T-cell (primary cell): ENCODE data around the gene CRYGN. TPM values are rescaled to one million over a fixed set of nuclear protein-coding genes. Genes with fewer than 3 reads are reported as not detected.

Experiments
- ATAC-seq, 4 experiments: fragments of 200-7000 bp in 3 of 4; fragments of 150-1000 bp in 1 of 4; cut with Tn5 transposase; replicated peaks in 1 of 4; 1 replicate in 3 of 4; 2 replicates in 1 of 4; pipeline ENCODE4 v1.10.0; 2021; ENCODE audit warnings: moderate library complexity in 3 of 4, mild to moderate bottlenecking in 2 of 4, moderate number of reproducible peaks in 1 of 4
- CTCF ChIA-PET, 2 donors: fragments of 300-600 bp; sonication (Branson Sonifier 250); formaldehyde crosslinking; loops; one replicate each; lab custom pipeline; 2022; ENCODE audit warnings: antibody characterized with exemption in 2 of 2; lab: Charles Lee
- POLR2A ChIA-PET, 2 donors: fragments of 300-600 bp; sonication (Branson Sonifier 250); formaldehyde crosslinking; loops; one replicate each; lab custom pipeline; 2022; ENCODE audit warnings: antibody characterized with exemption in 2 of 2; lab: Charles Lee
- DNase-seq, 35 experiments: peaks; one replicate each; pipeline versions ENCODE4 v3.0.0 to v3.0.0-alpha.2; 2013 to 2023
- H3K27ac ChIP-seq: one replicate; pipeline ENCODE4 v1.5.1; 2013; ENCODE audit warnings: low read length
- H3K27me3 ChIP-seq, 2 experiments: replicated peaks in 1 of 2; 1 replicate in 1 of 2; 2 replicates in 1 of 2; pipeline versions ENCODE4 v1.6.1 to v1.7.0; 2013; ENCODE audit warnings: low read length in 1 of 2, mixed read lengths in 1 of 2; ENCODE audit not compliant: control insufficient read depth in 2 of 2, insufficient read depth in 2 of 2; ENCODE audit errors: extremely low read depth in 1 of 2
- H3K36me3 ChIP-seq, 2 donors: 1 replicate in 1 of 2; 2 replicates in 1 of 2; pipeline versions ENCODE4 v1.6.1 to v1.7.0; 2013; ENCODE audit warnings: low read length in 1 of 2; ENCODE audit not compliant: control insufficient read depth in 2 of 2, insufficient read depth in 1 of 2; ENCODE audit errors: extremely low read depth in 1 of 2
- H3K4me1 ChIP-seq, 2 experiments: 1 replicate in 1 of 2; 2 replicates in 1 of 2; pipeline versions ENCODE4 v1.6.1 to v1.7.0; 2013; ENCODE audit warnings: low read length in 2 of 2, mixed read lengths in 1 of 2; ENCODE audit not compliant: insufficient read depth in 2 of 2, control insufficient read depth in 1 of 2; ENCODE audit errors: extremely low read depth in 1 of 2
- H3K4me3 ChIP-seq, 2 donors: 1 replicate in 1 of 2; 2 replicates in 1 of 2; pipeline versions ENCODE4 v1.5.1 to v1.7.0; 2013; ENCODE audit warnings: mild to moderate bottlenecking in 2 of 2, low read length in 1 of 2, moderate library complexity in 1 of 2; ENCODE audit not compliant: control insufficient read depth in 1 of 2; ENCODE audit errors: extremely low read depth in 1 of 2
- H3K9me3 ChIP-seq: 2 replicates; pipeline ENCODE4 v1.7.0; 2013
- H3K27ac Mint-ChIP-seq, 2 donors: one replicate each; pipeline ENCODE4 v1.8.0; 2020 to 2021; ENCODE audit warnings: mild to moderate bottlenecking in 2 of 2, mixed read lengths in 2 of 2
- H3K27me3 Mint-ChIP-seq, 2 donors: one replicate each; pipeline ENCODE4 v1.8.0; 2021 to 2022; ENCODE audit warnings: mixed read lengths in 2 of 2
- H3K36me3 Mint-ChIP-seq: one replicate; pipeline ENCODE4 v1.8.0; 2021; ENCODE audit warnings: mixed read lengths
- H3K4me1 Mint-ChIP-seq, 3 donors: one replicate each; pipeline ENCODE4 v1.8.0; 2020 to 2022; ENCODE audit warnings: mixed read lengths in 3 of 3, mild to moderate bottlenecking in 1 of 3
- H3K4me3 Mint-ChIP-seq, 3 donors: one replicate each; pipeline ENCODE4 v1.8.0; 2020 to 2022; ENCODE audit warnings: mild to moderate bottlenecking in 3 of 3, mixed read lengths in 3 of 3, moderate library complexity in 3 of 3
- H3K9me3 Mint-ChIP-seq, 3 donors: one replicate each; pipeline ENCODE4 v1.8.0; 2020 to 2022; ENCODE audit warnings: mixed read lengths in 3 of 3
- WGBS: methylation state at CpG from one replicate; pipeline ENCODE4 v1.1.5; 2013; ENCODE audit warnings: missing lambda C conversion rate; ENCODE audit not compliant: insufficient coverage; 5-methylcytosine and 5-hydroxymethylcytosine counted together
- total RNA-seq, 35 experiments: library from RNA in 6 of 35; stranded (reverse) in 6 of 35; fragments of 120-200 nt in 1 of 35; gene quantifications; one replicate each; pipeline versions ENCODE4 v1.2.1 to v1.2.4 and lab custom pipeline; 2013 to 2026

Gene CRYGN
- total RNA-seq, 5 donors from 2014 or later (not counting 1 experiment from before 2014, with no cell fraction given), result 0.98 to 1.8 (median 1.0) TPM; not detected in 2

- H3K4me3 Mint-ChIP-seq, result no peak overlapping the region
- H3K4me1 Mint-ChIP-seq, result peaks cover 6 to 24% (median 23%) of the 10 kb centered on the region in 3 donors
- Histone ChIP-seq H3K36me3 (peaks cover 0 to 66% of the 10 kb centered on the region in 2 donors), H3K4me1 (no peaks in the 10 kb centered on the region), H3K27ac (no peak overlapping the region), H3K27me3 (no peaks in the 10 kb centered on the region), H3K4me3 (no peak overlapping the region), H3K9me3 (no peaks in the 10 kb centered on the region)
- no peak overlapping the region for H3K27ac Mint-ChIP-seq
- DNase-seq (no peak), ATAC-seq (no peak)
- H3K36me3 Mint-ChIP-seq, result peaks cover 58% of the 10 kb centered on the region
- WGBS, result 71% methylated on average over 1 of the region's 7 CpGs
- no peaks in the 10 kb centered on the region for H3K9me3 Mint-ChIP-seq
- H3K27me3 Mint-ChIP-seq, result no peaks in the 10 kb centered on the region
- CTCF ChIA-PET, result interaction anchor here in 1 of 2 donors (1.0 kb wide), 1 partner anchor 148 kb away, joined by 4 read pairs; no protein-coding TSS in a partner anchor
- POLR2A ChIA-PET, result interaction anchor here in 1 of 2 donors (0.6 kb wide), 1 partner anchor 671 kb away, joined by 3 read pairs; no protein-coding TSS in a partner anchor
Measured at GRCh38 chr7:151484971-151485707, 45.2 kb upstream of the CRYGN start.

GRCh38 chr7:151483711-151483983, 43.7 kb upstream of the CRYGN start:
- H3K4me1 ChIP-seq, result no peaks in the 10 kb centered on the region
- no peaks in the 10 kb centered on the region for H3K9me3 ChIP-seq
- POLR2A ChIA-PET, result no interaction called here
- H3K27me3 ChIP-seq, result no peaks in the 10 kb centered on the region
- H3K36me3 Mint-ChIP-seq, result peaks cover 58% of the 10 kb centered on the region
- H3K27ac Mint-ChIP-seq, result no peak overlapping the region
- ATAC-seq (no peak), DNase-seq (no peak)
- no peaks in the 10 kb centered on the region for H3K9me3 Mint-ChIP-seq
- H3K27ac ChIP-seq, result no peak overlapping the region
- WGBS, result no CpG with 5 or more reads among the region's 1 CpG
- H3K27me3 Mint-ChIP-seq, result no peaks in the 10 kb centered on the region
- CTCF ChIA-PET, result interaction anchor here in 1 of 2 donors (0.5 kb wide), 1 partner anchor 125 kb away, joined by 3 read pairs; no protein-coding TSS in a partner anchor
- H3K36me3 ChIP-seq, result peaks cover 2 to 52% of the 10 kb centered on the region in 2 donors
- no peak overlapping the region for H3K4me3 Mint-ChIP-seq
- peaks cover 14 to 28% (median 27%) of the 10 kb centered on the region in 3 donors for H3K4me1 Mint-ChIP-seq
- H3K4me3 ChIP-seq, result no peak overlapping the region

- Mint-ChIP-seq H3K36me3 (peaks cover 55% of the 10 kb centered on the region), H3K9me3 (no peaks in the 10 kb centered on the region), H3K27me3 (no peaks in the 10 kb centered on the region), H3K27ac (no peak overlapping the region), H3K4me3 (no peak overlapping the region), H3K4me1 (peaks cover 14 to 28% (median 27%) of the 10 kb centered on the region in 3 donors)
- no peaks in the 10 kb centered on the region for H3K27me3 ChIP-seq
- H3K9me3 ChIP-seq, result no peaks in the 10 kb centered on the region
- H3K27ac ChIP-seq, result no peak overlapping the region
- H3K36me3 ChIP-seq, result peaks cover 3 to 52% of the 10 kb centered on the region in 2 donors
- no peak for DNase-seq
- POLR2A ChIA-PET, result no interaction called here
- CTCF ChIA-PET, result interaction anchor here (0.5 kb wide), 2 partner anchors 9 to 126 kb away, joined by 3 read pairs; no protein-coding TSS in a partner anchor
- H3K4me1 ChIP-seq, result no peaks in the 10 kb centered on the region
- ATAC-seq, result no peak
- no peak overlapping the region for H3K4me3 ChIP-seq
- 100% methylated on average over 1 of the region's 8 CpGs for WGBS
Measured at GRCh38 chr7:151482883-151483710, 43.2 kb upstream of the CRYGN start.

- Mint-ChIP-seq H3K27ac (no peak overlapping the region), H3K36me3 (peaks cover 52% of the 10 kb centered on the region), H3K4me3 (no peak overlapping the region), H3K4me1 (peaks cover 14 to 32% (median 31%) of the 10 kb centered on the region in 3 donors), H3K27me3 (no peaks in the 10 kb centered on the region), H3K9me3 (no peaks in the 10 kb centered on the region)
- H3K27me3 ChIP-seq, result no peaks in the 10 kb centered on the region
- CTCF ChIA-PET, result no interaction called here
- POLR2A ChIA-PET, result interaction anchor here in 1 of 2 donors (0.5 kb wide), 1 partner anchor 14 kb away, joined by 3 read pairs; no protein-coding TSS in a partner anchor
- peaks cover 3 to 52% of the 10 kb centered on the region in 2 donors for H3K36me3 ChIP-seq
- H3K27ac ChIP-seq, result no peak overlapping the region
- H3K9me3 ChIP-seq, result no peaks in the 10 kb centered on the region
- no peaks in the 10 kb centered on the region for H3K4me1 ChIP-seq
- DNase-seq (no peak), ATAC-seq (no peak)
- no peak overlapping the region for H3K4me3 ChIP-seq
- WGBS, result 100% methylated on average over 1 of the region's 4 CpGs
Measured at GRCh38 chr7:151481650-151482505, 41.9 kb upstream of the CRYGN start.

GRCh38 chr7:151477867-151478266, 37.9 kb upstream of the CRYGN start:
- H3K4me3 Mint-ChIP-seq, result no peak overlapping the region
- H3K27me3 Mint-ChIP-seq, result no peaks in the 10 kb centered on the region
- peaks cover 0 to 5% of the 10 kb centered on the region in 2 experiments for H3K4me1 ChIP-seq
- H3K9me3 ChIP-seq, result no peaks in the 10 kb centered on the region
- ChIA-PET CTCF (no interaction called here), POLR2A (interaction anchor here in 1 of 2 donors (0.5 kb wide), 1 partner anchor 37 kb away, joined by 6 read pairs; no protein-coding TSS in a partner anchor)
- H3K36me3 ChIP-seq, result peaks cover 5 to 32% of the 10 kb centered on the region in 2 donors
- no peaks in the 10 kb centered on the region for H3K9me3 Mint-ChIP-seq
- 100% methylated on average over 1 of the region's 7 CpGs for WGBS
- DNase-seq (no peak), ATAC-seq (no peak)
- no peak overlapping the region for H3K27ac Mint-ChIP-seq
- peaks cover 36% of the 10 kb centered on the region for H3K36me3 Mint-ChIP-seq
- H3K27me3 ChIP-seq, result no peaks in the 10 kb centered on the region
- H3K4me3 ChIP-seq, result no peak overlapping the region
- no peak overlapping the region for H3K27ac ChIP-seq
- H3K4me1 Mint-ChIP-seq, result peaks cover 22 to 31% (median 30%) of the 10 kb centered on the region in 3 donors
